GM18867 (cell line): ENCODE measurements around the gene HEMGN.
A peak's percentile ranks its signal among the peaks of the same experiment; 100 is the strongest.
"Not testable (repeated sequence)": the region's sequence is repeated elsewhere in the genome, so short reads cannot be mapped to it uniquely, and the experiment has no call there.

Experiments used
- ATAC-seq: cut with Tn5 transposase; IDR thresholded peaks from one replicate; pipeline ENCODE4 v1.9.1; 2021; ENCODE audit warnings: mild to moderate bottlenecking, moderate library complexity; ENCODE audit not compliant: unreplicated experiment

Gene HEMGN

DNA sequence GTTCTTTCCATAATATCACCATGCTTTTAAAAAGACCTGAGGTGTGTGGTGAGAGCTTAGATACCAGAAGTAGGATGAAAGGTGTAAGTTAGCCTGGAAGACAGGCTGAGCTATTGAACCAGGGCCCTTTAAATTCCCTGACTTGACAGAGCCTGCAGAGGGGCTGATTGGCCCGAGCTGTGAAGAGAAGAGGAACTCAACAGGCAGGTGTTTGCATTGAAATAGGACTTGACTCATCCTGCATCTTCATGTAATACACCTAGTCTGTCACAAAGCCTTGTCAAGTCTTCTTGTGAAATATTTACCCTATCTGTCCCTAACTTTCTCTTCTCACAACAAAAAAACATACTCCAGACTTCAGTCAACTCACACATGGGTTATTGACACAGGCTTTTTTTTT lies 28.5 kb upstream of the HEMGN start:
- no peak for ATAC-seq

DNA sequence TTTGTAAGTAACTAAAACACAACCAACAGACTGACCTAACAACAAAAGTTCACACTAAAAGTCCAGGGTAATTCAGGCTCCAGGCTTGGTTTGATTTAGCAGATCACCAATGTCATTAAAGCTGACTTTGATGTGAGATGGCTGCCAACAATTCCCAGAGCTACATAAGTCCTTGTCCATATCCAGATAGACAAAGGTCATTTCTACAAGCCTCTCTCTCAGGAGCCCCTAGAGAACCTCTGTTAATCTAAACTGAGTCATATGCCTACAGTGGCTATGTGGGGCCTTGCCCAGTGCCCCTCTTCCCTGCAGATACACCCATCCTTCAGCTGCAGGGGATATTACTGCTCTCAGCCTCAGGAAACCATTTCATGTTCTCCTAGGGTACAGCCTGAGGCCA lies 26.9 kb upstream of the HEMGN start:
- no peak for ATAC-seq

DNA sequence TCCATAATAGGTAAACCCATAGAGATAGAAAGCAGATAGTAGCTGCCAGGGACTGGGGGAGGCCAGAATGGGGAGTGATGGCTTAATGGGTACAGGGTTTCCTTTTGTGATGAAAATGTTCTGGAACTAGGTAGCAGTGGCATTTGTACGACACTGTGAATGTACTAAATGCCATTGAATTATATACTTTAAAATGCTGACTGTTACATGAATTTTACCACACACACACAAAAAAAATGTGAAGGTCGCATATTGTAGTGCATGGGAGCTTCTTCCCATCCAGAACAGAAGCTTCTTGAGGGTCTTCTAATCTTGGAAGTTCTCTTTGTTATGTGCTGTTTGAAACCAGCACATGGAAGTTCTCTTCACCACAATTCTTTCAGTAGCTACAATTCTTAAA lies 25.3 kb upstream of the HEMGN start:
- ATAC-seq = no peak

DNA sequence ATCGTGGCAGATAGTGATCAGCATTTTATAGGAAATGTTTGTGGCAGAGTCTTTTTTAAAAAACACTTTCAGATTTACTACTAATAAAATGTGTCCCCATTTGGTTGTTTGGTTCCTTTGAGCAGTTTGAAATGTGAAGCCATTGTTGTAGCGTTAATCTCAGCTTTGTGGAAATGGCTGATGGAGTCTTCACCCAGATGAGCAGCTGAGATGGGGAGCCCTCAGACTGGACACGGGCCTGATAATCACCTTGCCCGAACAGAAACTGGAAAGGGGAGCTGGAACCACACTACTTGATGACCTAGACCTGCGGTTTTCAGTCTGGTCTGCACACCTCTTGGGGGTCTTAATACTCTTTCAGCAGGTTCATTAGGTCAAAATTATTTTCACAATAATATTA lies 24.6 kb upstream of the HEMGN start:
- ATAC-seq = no peak

DNA sequence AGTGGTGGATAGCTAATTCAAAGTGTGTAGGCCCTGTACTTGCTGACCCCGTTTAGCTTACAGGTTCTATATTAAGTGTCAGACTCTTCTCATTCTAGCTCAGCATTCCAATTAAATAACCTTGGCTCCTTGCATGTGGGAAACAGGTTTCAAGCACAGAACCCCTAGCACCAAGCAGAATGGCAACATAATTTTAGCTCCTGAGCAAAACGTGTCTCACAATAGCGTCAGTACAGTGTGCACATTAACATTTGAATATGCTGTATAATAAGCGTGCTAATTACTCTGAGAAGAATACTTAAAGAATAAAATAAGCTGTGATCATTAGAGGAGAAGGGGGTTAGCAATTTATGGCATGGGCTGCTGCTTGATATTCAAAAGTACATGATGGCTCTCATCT lies 24.2 kb upstream of the HEMGN start:
- ATAC-seq = no peak

DNA sequence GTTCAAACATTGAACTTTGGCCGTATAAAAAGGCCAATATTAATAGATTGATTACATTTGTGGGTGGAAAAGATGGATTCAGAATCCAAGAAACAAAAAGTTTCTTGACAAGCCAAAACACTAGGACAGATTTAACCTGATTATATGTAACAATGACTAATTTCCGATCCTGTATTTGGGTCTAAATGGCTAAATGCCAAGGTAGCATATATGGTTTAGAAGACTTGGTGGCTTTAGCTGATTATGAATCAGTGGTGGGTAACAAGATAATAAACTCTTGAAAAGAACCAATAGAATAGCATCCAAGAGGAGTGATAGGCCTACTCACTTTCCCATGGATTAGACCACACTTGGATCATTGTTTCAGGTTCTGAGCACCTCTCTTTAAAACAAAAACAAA lies 23.4 kb upstream of the HEMGN start:
- no peak for ATAC-seq

DNA sequence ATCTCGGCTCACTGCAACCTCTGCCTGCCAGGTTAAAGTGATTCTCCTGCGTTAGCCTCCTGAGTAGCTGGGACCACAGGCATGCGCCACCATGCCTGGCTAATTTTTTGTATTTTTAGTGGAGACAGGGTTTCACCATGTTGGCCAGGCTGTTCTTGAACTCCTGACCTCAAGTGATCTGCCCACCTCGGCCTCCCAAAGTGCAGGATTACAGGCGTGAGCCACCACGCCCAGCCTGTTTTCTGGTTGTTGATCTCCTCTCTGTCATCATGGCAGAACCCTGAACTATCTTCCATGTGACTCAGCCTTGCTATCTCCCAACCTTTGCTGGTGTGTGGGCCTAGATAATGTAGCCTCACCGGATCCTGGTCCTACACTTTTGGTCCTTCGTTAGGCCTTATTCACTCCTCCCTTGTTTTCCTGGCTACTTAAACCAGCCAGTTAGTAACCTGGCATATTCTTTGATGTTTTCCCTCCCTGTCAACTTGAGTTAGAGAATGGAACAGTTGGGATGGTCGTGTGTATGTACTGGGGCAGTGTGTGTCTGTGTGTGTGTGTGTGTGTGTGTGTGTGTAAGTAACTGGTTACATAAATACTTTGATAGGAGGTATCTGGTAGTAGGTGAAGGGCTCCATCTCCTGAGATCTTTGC lies 22.8 kb upstream of the HEMGN start:
- not testable (repeated sequence) for ATAC-seq

DNA sequence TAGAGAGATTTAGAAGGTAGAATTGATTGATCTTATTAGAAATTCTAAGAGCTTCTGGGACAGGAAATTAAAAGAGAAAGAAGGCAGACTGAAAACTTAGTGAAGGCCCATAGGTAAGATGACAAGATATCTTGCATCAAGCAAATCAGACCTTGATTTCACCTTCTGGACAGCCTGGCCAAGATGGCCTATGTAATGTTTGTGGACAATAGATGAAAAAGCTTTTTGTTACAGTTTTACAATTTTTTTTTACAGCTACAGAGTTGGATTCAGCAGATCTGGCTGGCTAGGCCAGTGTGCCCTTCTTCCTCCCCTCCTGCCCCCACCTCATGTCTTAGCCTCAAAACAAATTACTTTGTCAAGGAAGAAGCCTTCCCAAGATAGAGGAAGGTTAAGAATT lies 21.6 kb upstream of the HEMGN start:
- ATAC-seq = no peak

DNA sequence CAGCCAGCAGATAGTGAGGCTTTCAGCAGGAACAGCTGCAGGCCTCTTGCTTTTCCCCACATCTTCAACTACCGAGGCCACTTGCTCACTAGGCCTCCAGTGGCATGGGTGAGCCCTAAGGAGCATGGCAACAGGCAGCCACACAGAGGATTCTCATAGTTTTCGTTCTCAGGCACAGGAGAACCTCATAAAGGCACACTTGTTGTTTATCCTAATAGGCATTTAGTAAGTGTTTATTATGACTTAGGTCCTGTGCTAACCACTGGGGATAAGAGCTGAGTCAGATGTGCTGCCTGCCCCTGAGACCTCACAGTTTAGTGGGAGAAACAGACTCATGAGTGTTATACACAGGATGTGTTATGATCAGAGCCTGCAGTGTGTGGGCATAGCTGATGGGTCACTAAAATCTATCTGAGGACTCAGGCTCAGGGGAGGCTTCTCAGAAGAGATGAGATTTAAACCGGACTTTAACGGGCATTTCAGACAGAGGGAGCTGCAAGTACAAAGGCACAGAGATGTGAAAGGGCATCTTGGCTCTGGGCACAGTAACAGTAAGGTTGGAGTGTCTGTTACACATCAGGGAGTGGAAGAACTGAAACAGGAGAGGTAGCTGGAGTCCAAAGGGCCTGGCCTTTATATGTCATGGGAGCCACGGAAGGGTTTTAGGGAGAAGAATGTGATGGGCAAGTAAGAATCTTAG lies 21.0 kb upstream of the HEMGN start:
- no peak for ATAC-seq

DNA sequence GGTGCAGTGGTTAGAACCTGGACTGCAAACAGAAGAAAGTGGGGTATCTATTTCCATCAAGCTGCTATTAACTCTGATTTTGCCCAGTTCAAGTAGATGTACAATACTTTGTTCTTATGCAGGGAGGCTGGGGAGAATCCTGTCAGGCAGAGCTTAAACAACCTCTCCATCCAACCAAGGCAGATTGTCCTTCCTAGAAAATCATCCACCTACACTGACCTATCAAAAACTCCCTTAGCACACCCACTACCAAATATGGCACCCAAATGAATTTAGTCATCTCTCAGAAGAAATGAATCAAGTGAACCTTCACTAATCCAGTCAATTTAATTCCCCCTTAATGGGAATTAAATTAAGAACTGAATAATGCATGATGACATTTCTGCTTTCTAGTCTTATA lies 18.4 kb upstream of the HEMGN start:
- ATAC-seq = no peak

DNA sequence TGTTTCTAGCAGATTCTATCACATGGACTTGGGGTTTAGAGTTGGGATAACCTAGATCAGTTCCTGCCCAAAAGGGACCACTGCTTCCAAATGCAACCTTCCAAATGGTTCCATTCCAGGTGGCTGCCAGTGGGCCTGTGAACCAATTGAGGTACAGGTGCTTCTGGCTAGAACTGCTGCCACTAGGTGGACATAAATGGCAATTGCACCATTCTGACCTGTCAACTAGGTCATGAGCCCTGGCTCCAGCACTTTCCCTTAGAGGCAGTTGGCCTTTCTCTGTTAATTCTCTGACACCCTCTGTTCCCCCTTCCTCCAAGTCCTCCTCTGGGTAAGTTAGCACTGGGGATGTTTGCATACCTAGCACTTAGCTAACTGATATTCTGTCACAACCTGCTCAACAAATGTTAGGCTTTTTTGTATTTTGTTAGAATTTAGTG lies 16.6 kb upstream of the HEMGN start:
- ATAC-seq = peak; percentile 88

DNA sequence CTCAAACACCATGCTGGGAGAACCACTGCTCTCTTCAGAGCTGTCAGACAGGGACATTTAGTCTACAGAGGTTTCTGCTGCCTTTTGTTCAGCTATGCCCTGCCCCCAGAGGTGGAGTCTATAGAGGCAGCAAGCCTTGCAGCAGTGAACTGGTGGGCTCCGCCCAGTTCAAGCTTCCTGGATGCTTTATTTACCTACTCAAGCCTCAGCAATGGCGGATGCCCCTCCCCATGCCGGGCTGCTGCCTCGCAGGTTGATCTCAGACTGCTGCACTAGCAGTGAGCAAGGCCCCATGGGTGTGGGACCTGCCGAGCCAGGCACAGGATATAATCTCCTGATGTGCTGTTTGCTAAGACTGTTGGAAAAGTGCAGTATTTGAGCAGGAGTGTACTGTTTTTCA lies 12.9 kb upstream of the HEMGN start:
- not testable (repeated sequence) for ATAC-seq

DNA sequence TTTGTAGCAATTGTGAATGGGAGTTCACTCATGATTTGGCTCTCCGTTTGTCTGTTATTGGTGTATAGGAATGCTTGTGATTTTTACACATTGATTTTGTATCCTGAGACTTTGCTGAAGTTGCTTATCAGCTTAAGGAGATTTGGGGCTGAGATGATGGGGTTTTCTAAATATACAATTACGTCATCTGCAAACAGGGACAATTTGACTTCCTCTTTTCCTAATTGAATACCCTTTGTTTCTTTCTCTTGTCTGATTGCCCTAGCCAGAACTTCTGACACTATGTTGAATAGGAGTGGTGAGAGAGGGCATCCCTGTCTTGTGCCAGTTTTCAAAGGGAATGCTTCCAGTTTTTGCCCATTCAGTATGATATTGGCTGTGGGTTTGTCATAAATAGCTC lies 9.1 kb upstream of the HEMGN start:
- not testable (repeated sequence) for ATAC-seq

DNA sequence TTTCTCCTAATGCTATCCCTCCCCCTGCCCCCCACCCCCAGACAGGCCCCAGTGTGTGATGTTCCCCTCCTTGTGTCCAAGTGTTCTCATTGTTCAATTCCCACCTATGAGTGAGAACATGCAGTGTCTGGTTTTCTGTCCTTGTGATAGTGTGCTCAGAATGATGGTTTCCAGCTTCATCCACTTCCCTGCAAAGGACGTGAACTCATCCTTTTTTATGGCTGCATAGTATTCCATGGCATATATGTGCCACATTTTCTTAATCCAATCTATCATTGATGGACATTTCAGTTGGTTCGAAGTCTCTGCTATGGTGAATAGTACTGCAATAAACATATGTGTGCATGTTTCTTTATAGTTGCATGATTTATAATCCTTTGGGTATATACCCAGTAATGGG lies 7.5 kb upstream of the HEMGN start:
- ATAC-seq = not testable (repeated sequence)

DNA sequence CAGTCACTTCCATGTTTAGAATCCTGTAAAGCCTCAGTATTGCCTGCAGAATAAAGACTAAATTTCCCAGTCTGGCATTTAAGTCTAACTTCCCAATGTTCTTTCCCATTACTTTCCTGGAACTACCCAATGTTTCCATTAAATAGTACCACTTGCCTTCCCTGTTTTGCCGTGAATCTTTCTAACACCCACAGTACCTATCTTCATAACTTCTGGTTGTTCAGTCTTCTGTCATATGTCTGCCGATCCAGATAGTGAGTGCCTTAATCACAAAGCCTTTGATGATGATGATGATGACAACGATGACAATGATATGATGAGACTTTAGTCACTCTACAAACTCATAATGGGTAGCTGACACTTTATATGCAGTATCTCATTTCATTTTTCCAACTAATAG lies 6.6 kb upstream of the HEMGN start:
- ATAC-seq = no peak

DNA sequence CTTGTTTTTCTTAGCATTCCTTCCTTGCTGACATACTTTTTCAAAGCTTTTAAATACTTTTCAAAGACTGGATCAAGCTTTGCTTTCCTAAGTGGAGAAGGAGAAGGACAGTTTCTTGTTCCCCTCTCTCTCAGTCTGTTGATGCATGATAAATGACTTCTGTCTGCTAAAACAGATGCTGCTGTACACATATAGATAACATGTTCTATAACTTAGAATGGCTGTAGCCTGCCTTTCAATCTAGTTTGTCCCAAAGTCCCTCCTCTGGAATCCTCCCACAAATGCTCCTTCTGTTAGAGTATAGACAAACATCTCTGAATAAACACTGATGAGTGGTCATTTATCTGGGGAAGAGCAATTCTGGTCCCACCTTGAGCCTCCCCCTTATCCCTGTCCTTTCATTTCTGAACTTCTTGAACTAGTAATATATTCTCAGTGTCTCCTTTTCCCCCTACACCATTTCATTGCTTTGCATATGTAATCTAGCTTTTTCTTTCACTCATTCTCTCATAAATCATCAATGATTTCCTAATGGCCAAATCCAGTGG lies 5.4 kb upstream of the HEMGN start:
- no peak for ATAC-seq

DNA sequence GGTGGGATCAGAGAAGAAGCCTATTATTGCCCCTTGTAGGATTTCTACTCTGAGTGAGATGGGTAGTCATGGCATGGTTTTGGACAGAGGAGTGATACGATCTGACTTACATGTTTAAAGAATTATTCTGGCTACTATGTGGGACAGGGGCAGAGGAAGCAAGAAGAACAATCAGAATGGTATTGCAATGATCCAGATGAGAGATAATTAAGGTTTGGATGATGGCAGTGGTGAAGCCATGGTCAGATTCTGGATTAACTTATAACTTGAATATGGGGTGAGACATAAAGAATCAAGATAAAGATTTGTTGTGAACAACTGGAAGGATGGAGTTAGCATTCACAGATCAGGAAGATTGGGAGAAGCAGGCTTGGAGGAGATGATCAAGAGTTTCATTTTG lies 3.4 kb upstream of the HEMGN start:
- ATAC-seq = no peak

DNA sequence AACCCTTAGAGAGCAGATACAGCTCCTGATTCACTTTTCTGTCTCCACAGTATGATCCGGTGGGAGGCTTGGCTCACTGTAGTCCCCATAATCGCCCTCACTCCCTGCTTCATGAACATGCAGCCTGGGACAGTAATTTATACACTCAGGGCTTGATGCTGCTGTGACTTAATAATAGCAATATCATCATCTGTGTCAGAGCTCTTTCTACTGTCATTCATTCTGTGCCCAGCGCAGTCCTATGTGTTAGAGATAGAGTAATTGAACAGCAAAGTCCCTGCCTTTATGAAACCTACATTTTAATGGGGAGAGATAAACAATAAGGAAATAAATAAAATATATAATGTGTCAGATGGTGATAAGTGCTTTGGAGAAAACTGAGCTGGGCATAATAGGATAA lies 2.8 kb upstream of the HEMGN start:
- ATAC-seq = no peak

DNA sequence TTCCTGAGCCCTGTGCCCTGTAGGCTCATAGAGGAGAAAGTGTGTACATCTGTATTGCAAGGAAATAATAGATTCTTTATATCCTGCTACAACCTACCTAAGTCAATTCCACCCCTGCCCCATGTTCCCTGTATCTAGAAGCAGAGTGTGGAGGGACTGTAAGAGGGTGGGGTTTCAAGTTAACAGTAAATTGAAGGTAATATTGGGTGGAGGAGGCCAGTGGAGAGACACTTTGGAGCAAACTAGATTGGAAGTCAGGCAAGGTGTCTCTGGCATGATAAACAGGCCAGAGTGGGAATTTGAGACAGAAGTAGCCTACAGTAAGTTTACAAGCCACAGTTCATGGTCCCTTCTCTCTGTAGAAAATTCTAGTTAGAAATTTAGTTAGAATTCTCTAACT lies 2.3 kb upstream of the HEMGN start:
- no peak for ATAC-seq

DNA sequence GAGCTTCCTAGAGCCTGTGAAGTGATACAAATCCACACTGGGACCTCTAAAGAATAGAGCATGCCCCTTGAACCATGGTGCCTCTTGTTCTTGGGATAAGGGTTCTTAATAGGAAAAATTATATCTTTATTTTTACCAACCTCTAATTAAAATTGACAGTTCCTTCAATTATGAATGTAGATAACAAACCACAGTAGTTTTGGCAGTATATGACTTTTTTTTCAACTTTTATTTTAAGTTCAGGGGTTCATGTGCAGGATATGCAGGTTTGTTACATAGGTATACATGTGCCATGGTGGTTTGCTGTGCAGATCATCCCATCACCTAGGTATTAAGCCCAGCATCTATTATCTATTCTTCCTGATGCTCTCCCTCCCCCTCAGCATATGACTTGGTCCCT lies 974 bp downstream of the HEMGN start:
- ATAC-seq = no peak

DNA sequence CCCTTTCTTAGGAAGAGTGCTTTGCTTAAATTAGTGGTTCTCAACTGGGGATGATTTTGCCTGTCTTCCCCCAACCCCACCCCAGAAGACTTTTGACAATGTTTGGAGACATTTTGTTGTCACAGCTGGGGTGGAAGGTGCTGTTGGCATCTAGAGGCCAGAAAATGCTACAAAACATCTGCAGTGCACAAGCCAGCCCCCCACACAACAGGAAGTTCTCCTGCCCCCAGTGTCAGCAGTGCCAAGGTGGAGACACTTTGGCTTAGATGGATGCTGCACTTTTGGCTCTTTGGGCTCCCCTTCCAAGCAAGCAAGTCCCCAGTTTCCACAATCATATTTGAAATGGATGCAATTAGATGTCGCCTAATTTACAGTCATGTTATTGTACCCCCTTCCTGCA lies 2.7 kb downstream of the HEMGN start:
- no peak for ATAC-seq

DNA sequence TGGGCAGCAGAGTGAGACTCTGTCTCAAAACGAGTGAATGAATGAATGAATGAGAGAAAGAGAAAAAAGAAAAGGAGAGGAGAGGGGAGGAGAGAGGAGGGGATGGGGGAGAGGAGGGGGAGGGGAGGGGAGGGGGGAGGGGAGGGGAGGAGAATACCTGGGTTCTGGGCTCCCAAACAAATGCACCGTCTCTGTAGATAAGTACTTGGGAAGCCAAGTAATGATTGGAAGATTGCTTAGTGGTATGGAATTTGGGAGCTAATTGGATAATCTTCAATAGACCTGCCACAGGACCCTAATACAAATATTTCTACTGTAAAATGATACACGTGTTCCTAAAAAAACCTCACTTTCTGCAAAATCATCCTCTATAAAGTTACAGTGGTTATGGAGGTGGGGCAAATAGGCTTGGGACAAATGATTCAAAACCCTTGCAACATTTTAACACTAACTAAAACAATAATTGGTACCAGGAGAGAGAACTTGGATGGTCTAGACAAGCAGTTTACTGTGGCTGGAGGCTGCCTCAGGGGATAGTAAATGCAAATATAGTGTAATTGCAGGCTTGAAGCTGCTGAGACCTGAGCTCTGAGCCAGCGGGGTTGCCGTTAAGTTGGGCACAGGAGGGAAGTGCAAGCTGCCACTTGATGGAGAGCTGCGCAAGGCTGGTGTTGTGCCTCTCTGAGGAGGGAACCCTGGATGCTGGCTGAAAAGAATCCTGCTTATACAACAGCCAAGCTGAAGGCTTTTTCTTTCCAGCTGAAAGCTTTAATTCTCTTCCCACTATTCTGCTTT lies 3.5 kb downstream of the HEMGN start:
- no peak for ATAC-seq
